HL-60 (cell line): ENCODE data around the gene ITGAD.

Source experiments
- GABPA ChIP-seq: IDR thresholded peaks from 2 replicates; pipeline ENCODE4 v1.6.1; 2012; ENCODE audit warnings: low read depth
- POLR2AphosphoS5 ChIP-seq: IDR thresholded peaks from 2 replicates; pipeline ENCODE4 v1.6.1; 2012; ENCODE audit warnings: low read depth
- SPI1 ChIP-seq: IDR thresholded peaks from 2 replicates; pipeline ENCODE4 v1.6.1; 2012; ENCODE audit warnings: low read depth, mild to moderate bottlenecking, borderline replicate concordance
- TF ChIP-seq, protein P1 (sequence below): IDR thresholded peaks from one replicate; pipeline ENCODE4 v1.5.1; 2011; ENCODE audit warnings: low read length, control low read depth, inconsistent platforms; ENCODE audit not compliant: insufficient read depth
- TF ChIP-seq, protein P2 (sequence below): IDR thresholded peaks from 2 replicates; pipeline ENCODE4 v1.6.1; 2012; ENCODE audit warnings: low read depth; ENCODE audit not compliant: insufficient replicate concordance

DNA sequence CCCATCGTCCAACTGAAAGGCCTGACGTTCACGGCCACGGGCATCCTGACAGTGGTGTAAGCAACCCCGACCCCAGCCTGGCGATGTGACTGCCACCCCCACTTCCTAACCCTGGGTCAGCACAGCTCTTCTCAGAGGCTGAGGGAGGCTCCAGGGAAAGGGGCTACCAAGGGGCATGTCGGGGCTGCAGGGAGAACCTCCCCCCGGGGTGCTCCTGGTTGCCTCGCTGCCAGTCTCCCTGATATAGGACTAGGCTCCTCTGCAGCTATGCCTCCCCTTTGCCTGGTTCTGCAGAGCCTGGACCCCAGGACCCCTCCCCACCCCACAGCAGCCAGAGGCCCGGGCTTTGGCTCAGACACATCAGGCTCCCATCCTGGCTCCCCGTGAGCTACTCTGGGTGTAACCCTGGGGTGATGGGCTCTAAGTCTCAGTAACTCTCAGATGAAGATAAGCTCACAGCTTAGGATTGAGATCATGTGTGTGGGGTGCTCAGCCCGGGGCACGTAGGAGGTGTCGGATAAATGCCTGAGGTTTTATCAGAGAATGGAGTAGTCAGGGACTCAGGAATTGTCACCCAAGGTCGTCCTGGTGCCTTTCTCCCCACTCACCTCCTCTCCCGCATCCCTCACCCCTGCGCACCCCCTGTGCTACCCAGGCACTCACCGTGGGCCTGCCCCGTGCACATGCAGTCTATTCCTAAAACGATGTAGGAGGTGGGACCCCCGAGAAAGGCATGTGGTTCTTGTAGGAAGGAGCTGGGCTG, 10.6 kb downstream of the ITGAD start:
- no peak for TF ChIP-seq POLR2AphosphoS5
- TF ChIP-seq, protein P1, sequence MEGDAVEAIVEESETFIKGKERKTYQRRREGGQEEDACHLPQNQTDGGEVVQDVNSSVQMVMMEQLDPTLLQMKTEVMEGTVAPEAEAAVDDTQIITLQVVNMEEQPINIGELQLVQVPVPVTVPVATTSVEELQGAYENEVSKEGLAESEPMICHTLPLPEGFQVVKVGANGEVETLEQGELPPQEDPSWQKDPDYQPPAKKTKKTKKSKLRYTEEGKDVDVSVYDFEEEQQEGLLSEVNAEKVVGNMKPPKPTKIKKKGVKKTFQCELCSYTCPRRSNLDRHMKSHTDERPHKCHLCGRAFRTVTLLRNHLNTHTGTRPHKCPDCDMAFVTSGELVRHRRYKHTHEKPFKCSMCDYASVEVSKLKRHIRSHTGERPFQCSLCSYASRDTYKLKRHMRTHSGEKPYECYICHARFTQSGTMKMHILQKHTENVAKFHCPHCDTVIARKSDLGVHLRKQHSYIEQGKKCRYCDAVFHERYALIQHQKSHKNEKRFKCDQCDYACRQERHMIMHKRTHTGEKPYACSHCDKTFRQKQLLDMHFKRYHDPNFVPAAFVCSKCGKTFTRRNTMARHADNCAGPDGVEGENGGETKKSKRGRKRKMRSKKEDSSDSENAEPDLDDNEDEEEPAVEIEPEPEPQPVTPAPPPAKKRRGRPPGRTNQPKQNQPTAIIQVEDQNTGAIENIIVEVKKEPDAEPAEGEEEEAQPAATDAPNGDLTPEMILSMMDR = no peak
- TF ChIP-seq, protein P2, sequence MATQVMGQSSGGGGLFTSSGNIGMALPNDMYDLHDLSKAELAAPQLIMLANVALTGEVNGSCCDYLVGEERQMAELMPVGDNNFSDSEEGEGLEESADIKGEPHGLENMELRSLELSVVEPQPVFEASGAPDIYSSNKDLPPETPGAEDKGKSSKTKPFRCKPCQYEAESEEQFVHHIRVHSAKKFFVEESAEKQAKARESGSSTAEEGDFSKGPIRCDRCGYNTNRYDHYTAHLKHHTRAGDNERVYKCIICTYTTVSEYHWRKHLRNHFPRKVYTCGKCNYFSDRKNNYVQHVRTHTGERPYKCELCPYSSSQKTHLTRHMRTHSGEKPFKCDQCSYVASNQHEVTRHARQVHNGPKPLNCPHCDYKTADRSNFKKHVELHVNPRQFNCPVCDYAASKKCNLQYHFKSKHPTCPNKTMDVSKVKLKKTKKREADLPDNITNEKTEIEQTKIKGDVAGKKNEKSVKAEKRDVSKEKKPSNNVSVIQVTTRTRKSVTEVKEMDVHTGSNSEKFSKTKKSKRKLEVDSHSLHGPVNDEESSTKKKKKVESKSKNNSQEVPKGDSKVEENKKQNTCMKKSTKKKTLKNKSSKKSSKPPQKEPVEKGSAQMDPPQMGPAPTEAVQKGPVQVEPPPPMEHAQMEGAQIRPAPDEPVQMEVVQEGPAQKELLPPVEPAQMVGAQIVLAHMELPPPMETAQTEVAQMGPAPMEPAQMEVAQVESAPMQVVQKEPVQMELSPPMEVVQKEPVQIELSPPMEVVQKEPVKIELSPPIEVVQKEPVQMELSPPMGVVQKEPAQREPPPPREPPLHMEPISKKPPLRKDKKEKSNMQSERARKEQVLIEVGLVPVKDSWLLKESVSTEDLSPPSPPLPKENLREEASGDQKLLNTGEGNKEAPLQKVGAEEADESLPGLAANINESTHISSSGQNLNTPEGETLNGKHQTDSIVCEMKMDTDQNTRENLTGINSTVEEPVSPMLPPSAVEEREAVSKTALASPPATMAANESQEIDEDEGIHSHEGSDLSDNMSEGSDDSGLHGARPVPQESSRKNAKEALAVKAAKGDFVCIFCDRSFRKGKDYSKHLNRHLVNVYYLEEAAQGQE = no peak
- TF ChIP-seq GABPA = no peak
- no peak for TF ChIP-seq SPI1
